GM23338 (cell line): Measurements from ENCODE around the gene AGAP1. TPM values are rescaled to one million over a fixed set of nuclear protein-coding genes. Genes with fewer than 3 reads are reported as not detected.

Experiments
- ATAC-seq: fragments of 200-7000 bp; cut with Tn5 transposase; 3 replicates; pipeline ENCODE4 v1.9.1; 2020
- DNase-seq: peaks from one replicate; pipeline ENCODE4 v3.0.0-alpha.2; 2015; ENCODE audit warnings: low spot score
- H2AFZ ChIP-seq: fragments of 200-600 bp; sonication (generic); 2 replicates; pipeline ENCODE4 v1.8.0; 2016; ENCODE audit warnings: antibody characterized with exemption, mild to moderate bottlenecking, moderate library complexity
- H3F3A ChIP-seq: fragments of 200-600 bp; sonication (generic); replicated peaks from 2 replicates; pipeline ENCODE4 v1.8.0; 2017; ENCODE audit warnings: antibody characterized with exemption, mixed run types, low read depth
- H3K27ac ChIP-seq: fragments of 200-600 bp; sonication (generic); 2 replicates; pipeline ENCODE4 v1.6.1; 2016; ENCODE audit warnings: low read depth
- H3K27me3 ChIP-seq: fragments of 200-600 bp; sonication (generic); 2 replicates; pipeline ENCODE4 v1.8.0; 2016; ENCODE audit warnings: mild to moderate bottlenecking, mixed run types, moderate library complexity; ENCODE audit not compliant: insufficient read depth
- H3K36me3 ChIP-seq: fragments of 200-600 bp; sonication (generic); 2 replicates; pipeline ENCODE4 v1.8.0; 2016; ENCODE audit warnings: mild to moderate bottlenecking; ENCODE audit not compliant: insufficient read depth
- H3K4me1 ChIP-seq: fragments of 200-600 bp; sonication (generic); 2 replicates; pipeline ENCODE4 v1.8.0; 2016; ENCODE audit warnings: mild to moderate bottlenecking, moderate library complexity; ENCODE audit not compliant: insufficient read depth
- H3K4me2 ChIP-seq: fragments of 200-600 bp; sonication (generic); 2 replicates; pipeline ENCODE4 v1.7.1; 2017; ENCODE audit warnings: mixed run types
- H3K4me3 ChIP-seq: fragments of 200-600 bp; sonication (generic); 2 replicates; pipeline ENCODE4 v1.6.1; 2016; ENCODE audit warnings: mixed run types
- H3K79me2 ChIP-seq: fragments of 200-600 bp; sonication (generic); replicated peaks from 2 replicates; pipeline ENCODE4 v1.8.0; 2017; ENCODE audit warnings: mild to moderate bottlenecking; ENCODE audit not compliant: insufficient read depth
- H3K9me2 ChIP-seq: fragments of 200-600 bp; sonication (generic); 2 replicates; pipeline ENCODE4 v1.8.0; 2017; ENCODE audit not compliant: insufficient read depth
- H4K20me1 ChIP-seq: fragments of 200-600 bp; sonication (generic); replicated peaks from 2 replicates; pipeline ENCODE4 v1.8.0; 2017; ENCODE audit warnings: mild to moderate bottlenecking; ENCODE audit not compliant: insufficient read depth
- H3K27ac Mint-ChIP-seq: 2 replicates; pipeline ENCODE4 v1.8.0; 2020; ENCODE audit warnings: inconsistent platforms, mild to moderate bottlenecking, moderate library complexity, mixed read lengths
- H3K27me3 Mint-ChIP-seq: 3 replicates; pipeline ENCODE4 v1.8.0; 2022; ENCODE audit warnings: low read depth, mild to moderate bottlenecking, moderate library complexity, mixed read lengths, inconsistent platforms; ENCODE audit not compliant: insufficient read depth, poor library complexity
- H3K36me3 Mint-ChIP-seq: 3 replicates; pipeline ENCODE4 v1.8.0; 2021; ENCODE audit warnings: low read depth, mild to moderate bottlenecking, inconsistent platforms, moderate library complexity, mixed read lengths
- H3K4me1 Mint-ChIP-seq: 3 replicates; pipeline ENCODE4 v1.8.0; 2020; ENCODE audit warnings: mild to moderate bottlenecking, inconsistent platforms, mixed read lengths
- H3K4me3 Mint-ChIP-seq: 3 replicates; pipeline ENCODE4 v1.8.0; 2021; ENCODE audit warnings: moderate library complexity, mild to moderate bottlenecking, inconsistent platforms, mixed read lengths
- H3K9me3 Mint-ChIP-seq: 3 replicates; pipeline ENCODE4 v1.8.0; 2020; ENCODE audit warnings: moderate library complexity, mild to moderate bottlenecking, inconsistent platforms, mixed read lengths
- EZH2phosphoT487 ChIP-seq: fragments of 200-600 bp; sonication (generic); IDR thresholded peaks from one replicate; pipeline ENCODE4 v1.8.1; 2018; ENCODE audit warnings: antibody characterized with exemption; ENCODE audit not compliant: unreplicated experiment
- POLR2AphosphoS5 ChIP-seq: IDR thresholded peaks from 2 replicates; pipeline ENCODE4 v1.6.1; 2016; ENCODE audit warnings: antibody characterized with exemption, low read depth
- STAT1 ChIP-seq: IDR thresholded peaks from one replicate; pipeline ENCODE4 v1.6.1; 2016; ENCODE audit warnings: antibody characterized with exemption; ENCODE audit not compliant: unreplicated experiment
- ZNF114 ChIP-seq: fragments of 250-450 bp; sonication (Bioruptor Pico); IDR thresholded peaks from 2 replicates; pipeline ENCODE4 v1.5.0; 2020; ENCODE audit warnings: mild to moderate bottlenecking, moderate library complexity
- ZNF331 ChIP-seq: fragments of 250-450 bp; sonication (Bioruptor Pico); IDR thresholded peaks from 2 replicates; pipeline ENCODE4 v1.5.0; 2020; ENCODE audit warnings: low read depth, mild to moderate bottlenecking, moderate library complexity
- ZNF462 ChIP-seq: fragments of 250-450 bp; sonication (Bioruptor Pico); IDR thresholded peaks from 2 replicates; pipeline ENCODE4 v1.5.0; 2020; ENCODE audit warnings: mild to moderate bottlenecking, moderate library complexity
- polyA plus RNA-seq: library from polyadenylated mRNA; unstranded; fragments of >200 nt; fragmentation: Nextera tagmentation; extraction: Ambion mirVana; gene quantifications from 2 replicates; pipeline ENCODE4 v1.2.1, GENCODE V29; 2016
- total RNA-seq: library from RNA; depleted of rRNA; stranded (reverse); fragments of >200 nt; shearing (Covaris generic); gene quantifications from 2 replicates; pipeline ENCODE4 v1.2.3, GENCODE V29; 2014
- TF ChIP-seq, protein P1 (sequence below): IDR thresholded peaks from one replicate; pipeline ENCODE4 v1.6.1; 2018; ENCODE audit warnings: antibody characterized with exemption; ENCODE audit not compliant: unreplicated experiment

Gene AGAP1
- total and polyA plus RNA-seq, 2 experiments from 2014 or later: 13.3 to 27.9 TPM

DNA sequence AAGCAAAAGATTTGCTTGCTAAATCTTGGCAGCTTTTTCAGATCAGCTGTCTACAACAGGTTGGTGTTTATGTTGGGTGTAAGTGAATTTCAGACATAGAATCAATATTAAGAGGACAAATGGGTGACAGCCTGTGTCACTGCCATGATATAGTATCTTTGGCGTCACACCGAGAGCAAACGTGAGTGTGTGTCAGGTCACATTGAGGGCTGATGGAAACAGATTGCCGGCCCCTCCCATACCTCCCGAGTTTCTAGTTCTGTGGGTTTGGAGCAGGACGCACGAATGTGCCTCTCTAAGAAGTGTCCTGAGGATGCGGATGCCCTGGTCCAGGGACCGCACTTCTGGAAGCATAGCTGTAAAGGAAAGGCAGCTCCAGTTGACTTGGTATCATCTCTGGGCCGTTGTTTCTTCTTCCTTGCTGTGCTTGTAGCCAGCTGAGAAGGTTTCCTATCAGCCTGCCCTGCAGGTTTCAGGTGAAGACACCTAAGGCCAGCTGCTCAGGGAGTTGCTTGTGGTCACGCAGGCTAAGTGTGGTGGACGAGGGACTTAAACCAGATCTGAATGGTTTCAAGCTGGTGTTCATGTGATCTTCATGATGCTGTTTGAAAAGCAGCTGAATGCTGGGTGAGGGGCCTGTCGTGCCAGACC lies 6.4 kb downstream of the AGAP1 start:
- ATAC-seq (no peak), DNase-seq (no peak)
- 0 out of 2 replicates have a peak, but pooled peaks cover 2% of the 10 kb centered on the region for H3F3A ChIP-seq
- H3K27me3 ChIP-seq: 0 out of 2 replicates have a peak, but pooled peaks cover 3% of the 10 kb centered on the region
- Mint-ChIP-seq H3K27ac (no peak overlapping the region), H3K36me3 (no peaks in the 10 kb centered on the region; the same call in 2 of the 3 replicates), H3K9me3 (no peaks in the 10 kb centered on the region), H3K27me3 (peaks cover 10% of the 10 kb centered on the region), H3K4me3 (no peak overlapping the region; the same call in 2 of the 3 replicates), H3K4me1 (peaks cover 90% of the 10 kb centered on the region)
- H2AFZ ChIP-seq: no peak overlapping the region
- H3K4me2 ChIP-seq: peak overlapping the region; percentile 52; the same call in 1 of the 2 replicates
- no peak overlapping the region for H3K4me3 ChIP-seq
- no peaks in the 10 kb centered on the region for H3K36me3 ChIP-seq
- peaks cover 72% of the 10 kb centered on the region for H3K4me1 ChIP-seq
- no peak overlapping the region for H3K27ac ChIP-seq
- H4K20me1 ChIP-seq: peaks cover 57% of the 10 kb centered on the region
- TF ChIP-seq ZNF462 (CRISPR knock-in tag) (no peak), STAT1 (no peak), EZH2phosphoT487 (no peak), ZNF331 (CRISPR knock-in tag) (no peak), POLR2AphosphoS5 (no peak), ZNF114 (CRISPR knock-in tag) (no peak)
- TF ChIP-seq, protein P1, sequence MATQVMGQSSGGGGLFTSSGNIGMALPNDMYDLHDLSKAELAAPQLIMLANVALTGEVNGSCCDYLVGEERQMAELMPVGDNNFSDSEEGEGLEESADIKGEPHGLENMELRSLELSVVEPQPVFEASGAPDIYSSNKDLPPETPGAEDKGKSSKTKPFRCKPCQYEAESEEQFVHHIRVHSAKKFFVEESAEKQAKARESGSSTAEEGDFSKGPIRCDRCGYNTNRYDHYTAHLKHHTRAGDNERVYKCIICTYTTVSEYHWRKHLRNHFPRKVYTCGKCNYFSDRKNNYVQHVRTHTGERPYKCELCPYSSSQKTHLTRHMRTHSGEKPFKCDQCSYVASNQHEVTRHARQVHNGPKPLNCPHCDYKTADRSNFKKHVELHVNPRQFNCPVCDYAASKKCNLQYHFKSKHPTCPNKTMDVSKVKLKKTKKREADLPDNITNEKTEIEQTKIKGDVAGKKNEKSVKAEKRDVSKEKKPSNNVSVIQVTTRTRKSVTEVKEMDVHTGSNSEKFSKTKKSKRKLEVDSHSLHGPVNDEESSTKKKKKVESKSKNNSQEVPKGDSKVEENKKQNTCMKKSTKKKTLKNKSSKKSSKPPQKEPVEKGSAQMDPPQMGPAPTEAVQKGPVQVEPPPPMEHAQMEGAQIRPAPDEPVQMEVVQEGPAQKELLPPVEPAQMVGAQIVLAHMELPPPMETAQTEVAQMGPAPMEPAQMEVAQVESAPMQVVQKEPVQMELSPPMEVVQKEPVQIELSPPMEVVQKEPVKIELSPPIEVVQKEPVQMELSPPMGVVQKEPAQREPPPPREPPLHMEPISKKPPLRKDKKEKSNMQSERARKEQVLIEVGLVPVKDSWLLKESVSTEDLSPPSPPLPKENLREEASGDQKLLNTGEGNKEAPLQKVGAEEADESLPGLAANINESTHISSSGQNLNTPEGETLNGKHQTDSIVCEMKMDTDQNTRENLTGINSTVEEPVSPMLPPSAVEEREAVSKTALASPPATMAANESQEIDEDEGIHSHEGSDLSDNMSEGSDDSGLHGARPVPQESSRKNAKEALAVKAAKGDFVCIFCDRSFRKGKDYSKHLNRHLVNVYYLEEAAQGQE: no peak
- H3K79me2 ChIP-seq: peaks cover 97% of the 10 kb centered on the region
- H3K9me2 ChIP-seq: no peaks in the 10 kb centered on the region
